Keratinocyte (primary cell): ENCODE results near the gene SYP. TPM values are rescaled to one million over a fixed set of nuclear protein-coding genes. Genes with fewer than 3 reads are reported as not detected.
A peak's percentile ranks its signal among the peaks of the same experiment; 100 is the strongest.

ENCODE experiments used
- DNase-seq: peaks from one replicate; pipeline ENCODE4 v3.0.0-alpha.2; 2011; ENCODE audit warnings: low read depth, missing footprints, low spot score
- FAIRE-seq: peaks from 2 replicates; lab custom pipeline; 2011; peaks lifted over from hg19 to GRCh38; lab: Jason Lieb, UNC
- H2AFZ ChIP-seq: 2 replicates; pipeline ENCODE4 v1.6.0; 2012; ENCODE audit warnings: low read length, control low read depth, inconsistent platforms; ENCODE audit not compliant: control insufficient read depth
- H3K27ac ChIP-seq: 2 replicates; pipeline ENCODE4 v1.5.1; 2011; ENCODE audit warnings: low read length; ENCODE audit not compliant: control insufficient read depth, insufficient read depth
- H3K27me3 ChIP-seq: 3 replicates; pipeline ENCODE4 v1.6.0; 2011; ENCODE audit warnings: low read length; ENCODE audit not compliant: control insufficient read depth, insufficient read depth; ENCODE audit errors: extremely low read depth
- H3K36me3 ChIP-seq, 2 experiments: 2 replicates in 1 of 2; 3 replicates in 1 of 2; pipeline ENCODE4 v1.5.1; 2011; ENCODE audit warnings: low read length in 2 of 2, mild to moderate bottlenecking in 1 of 2; ENCODE audit not compliant: control insufficient read depth in 2 of 2, insufficient read depth in 2 of 2; ENCODE audit errors: extremely low read depth in 1 of 2
- H3K4me1 ChIP-seq: 3 replicates; pipeline ENCODE4 v1.5.1; 2011; ENCODE audit warnings: low read length; ENCODE audit not compliant: control insufficient read depth, insufficient read depth; ENCODE audit errors: extremely low read depth
- H3K4me2 ChIP-seq: 3 replicates; pipeline ENCODE4 v1.6.0; 2011; ENCODE audit warnings: low read depth, low read length; ENCODE audit not compliant: control insufficient read depth, insufficient read depth; ENCODE audit errors: extremely low read depth
- H3K4me3 ChIP-seq, 3 experiments: fragments of 200-600 bp in 1 of 3; sonication (generic) in 1 of 3; 2 replicates in 2 of 3; 3 replicates in 1 of 3; pipeline ENCODE4 v1.5.1; 2011 to 2016; ENCODE audit warnings: low read length in 3 of 3, mild to moderate bottlenecking in 3 of 3, control low read depth in 2 of 3, inconsistent platforms in 1 of 3, low read depth in 1 of 3, mixed read lengths in 1 of 3, mixed run types in 1 of 3, moderate library complexity in 1 of 3; ENCODE audit not compliant: control insufficient read depth in 2 of 3, insufficient read depth in 2 of 3; ENCODE audit errors: extremely low read depth in 1 of 3
- H3K79me2 ChIP-seq: 2 replicates; pipeline ENCODE4 v1.6.0; 2012; ENCODE audit warnings: low read length; ENCODE audit not compliant: control insufficient read depth, insufficient read depth
- H3K9ac ChIP-seq: 3 replicates; pipeline ENCODE4 v1.6.0; 2011; ENCODE audit warnings: low read length; ENCODE audit not compliant: control insufficient read depth, insufficient read depth; ENCODE audit errors: extremely low read depth
- H3K9me1 ChIP-seq: 3 replicates; pipeline ENCODE4 v1.6.0; 2011; ENCODE audit warnings: low read length; ENCODE audit not compliant: control insufficient read depth, insufficient read depth; ENCODE audit errors: extremely low read depth
- H3K9me3 ChIP-seq: 2 replicates; pipeline ENCODE4 v1.5.1; 2012; ENCODE audit warnings: low read depth, low read length; ENCODE audit not compliant: control insufficient read depth
- H4K20me1 ChIP-seq: 3 replicates; pipeline ENCODE4 v1.6.0; 2011; ENCODE audit warnings: low read length; ENCODE audit not compliant: control insufficient read depth, insufficient read depth; ENCODE audit errors: extremely low read depth
- EZH2 ChIP-seq: IDR thresholded peaks from one replicate; pipeline ENCODE4 v1.6.1; 2012; ENCODE audit warnings: inconsistent platforms, mild to moderate bottlenecking, low read length, moderate library complexity
- dilution Hi-C: fragments of 300-500 bp; cut with MboI; formaldehyde crosslinking; loops from one replicate; pipeline ENCODE4 v1.7.0; 2020; ENCODE audit warnings: low sequenced_read_pairs; ENCODE audit not compliant: extremely low pct_ligation_motif_present
- polyA plus RNA-seq, 5 experiments: library from polyadenylated mRNA; depleted of rRNA in 3 of 5; stranded (reverse) in 3 of 5; stranded (forward) in 1 of 5; unstranded in 1 of 5; fragments of >200 nt; gene quantifications; 1 replicate in 1 of 5; 2 replicates in 3 of 5; 3 replicates in 1 of 5; pipeline versions ENCODE4 v1.2.1 to v1.2.3, GENCODE V29; 2011 to 2012; ENCODE audit warnings: missing spikeins in 2 of 5, low read depth in 1 of 5, low replicate concordance in 1 of 5
- TF ChIP-seq, protein P1 (sequence below), 3 experiments: IDR thresholded peaks in 1 of 3; conservative IDR thresholded peaks in 1 of 3; optimal IDR thresholded peaks in 1 of 3; 2 replicates in 2 of 3; 3 replicates in 1 of 3; pipeline versions ENCODE3 to v1.5.1; 2011; ENCODE audit warnings: low read length in 3 of 3, mild to moderate bottlenecking in 3 of 3, moderate library complexity in 2 of 3, control low read depth in 1 of 3, inconsistent platforms in 1 of 3; ENCODE audit not compliant: insufficient read depth in 2 of 3; ENCODE audit errors: extremely low read depth in 1 of 3

The SYP gene
- polyA plus RNA-seq, 1 donor (not counting 4 experiments of a cell fraction or from before 2014, with no cell fraction given), result 0.07 TPM

DNA sequence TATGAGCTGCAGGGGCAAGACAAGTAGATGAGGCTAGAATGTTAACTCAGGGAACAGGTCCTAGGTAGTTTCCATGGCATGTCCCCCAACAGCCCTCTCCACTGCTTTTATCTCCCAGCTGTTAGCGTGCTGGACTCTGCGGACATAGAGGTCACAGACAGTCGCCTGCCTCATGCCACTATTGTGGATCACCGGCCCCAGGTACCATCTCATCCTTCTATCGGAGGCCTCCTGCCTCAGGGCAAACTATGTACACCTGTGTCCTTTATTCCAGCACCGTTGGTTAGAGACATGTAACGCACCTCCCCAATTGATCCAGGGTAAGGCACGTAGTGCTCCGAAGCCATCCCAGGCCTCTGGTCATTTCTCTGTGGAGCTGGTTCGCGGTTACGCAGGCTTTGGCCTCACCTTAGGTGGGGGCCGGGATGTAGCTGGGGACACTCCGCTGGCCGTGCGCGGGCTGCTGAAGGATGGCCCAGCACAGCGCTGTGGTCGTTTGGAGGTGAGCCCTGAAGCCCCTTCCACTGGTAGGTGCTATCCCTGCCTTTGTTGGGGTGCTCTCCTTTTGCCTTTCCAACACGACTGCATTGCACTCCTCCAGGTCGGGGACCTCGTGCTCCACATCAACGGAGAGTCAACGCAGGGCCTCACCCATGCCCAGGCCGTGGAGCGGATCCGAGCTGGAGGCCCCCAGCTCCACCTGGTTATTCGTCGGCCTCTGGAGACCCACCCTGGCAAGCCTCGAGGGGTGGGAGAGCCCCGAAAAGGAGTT lies 35.2 kb downstream of the SYP start:
- Histone ChIP-seq H3K27me3 (no peaks in the 10 kb centered on the region), H2AFZ (no peak overlapping the region), H3K27ac (no peak overlapping the region), H3K79me2 (no peaks in the 10 kb centered on the region), H3K36me3 (no peaks in the 10 kb centered on the region), H3K4me3 (no peak overlapping the region), H4K20me1 (no peaks in the 10 kb centered on the region), H3K4me1 (peaks cover 10% of the 10 kb centered on the region), H3K4me2 (peak overlapping the region; percentile 59), H3K9ac (no peak overlapping the region), H3K9me3 (no peaks in the 10 kb centered on the region), H3K9me1 (no peaks in the 10 kb centered on the region)
- FAIRE-seq, result no peak
- dilution Hi-C loops, result no loop called here
- no peak for DNase-seq
- TF ChIP-seq, protein P1, sequence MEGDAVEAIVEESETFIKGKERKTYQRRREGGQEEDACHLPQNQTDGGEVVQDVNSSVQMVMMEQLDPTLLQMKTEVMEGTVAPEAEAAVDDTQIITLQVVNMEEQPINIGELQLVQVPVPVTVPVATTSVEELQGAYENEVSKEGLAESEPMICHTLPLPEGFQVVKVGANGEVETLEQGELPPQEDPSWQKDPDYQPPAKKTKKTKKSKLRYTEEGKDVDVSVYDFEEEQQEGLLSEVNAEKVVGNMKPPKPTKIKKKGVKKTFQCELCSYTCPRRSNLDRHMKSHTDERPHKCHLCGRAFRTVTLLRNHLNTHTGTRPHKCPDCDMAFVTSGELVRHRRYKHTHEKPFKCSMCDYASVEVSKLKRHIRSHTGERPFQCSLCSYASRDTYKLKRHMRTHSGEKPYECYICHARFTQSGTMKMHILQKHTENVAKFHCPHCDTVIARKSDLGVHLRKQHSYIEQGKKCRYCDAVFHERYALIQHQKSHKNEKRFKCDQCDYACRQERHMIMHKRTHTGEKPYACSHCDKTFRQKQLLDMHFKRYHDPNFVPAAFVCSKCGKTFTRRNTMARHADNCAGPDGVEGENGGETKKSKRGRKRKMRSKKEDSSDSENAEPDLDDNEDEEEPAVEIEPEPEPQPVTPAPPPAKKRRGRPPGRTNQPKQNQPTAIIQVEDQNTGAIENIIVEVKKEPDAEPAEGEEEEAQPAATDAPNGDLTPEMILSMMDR (optimal IDR thresholded peaks at IDR 0.05 in 1 of 3, IDR thresholded peaks at IDR 0.05 in 1 of 3, conservative IDR thresholded peaks at IDR 0.05 in 1 of 3; ENCODE audit: extremely low read depth in 1 of 3, insufficient read depth in 2 of 3, low read length in 3 of 3), result no peak
- no peak for TF ChIP-seq EZH2

GRCh38 chrX:49163555-49164419 lies 36.2 kb downstream of the SYP start:
- H3K4me3 ChIP-seq, result peak overlapping the region in 2 of 3 experiments; percentile 30 to 38
- FAIRE-seq (peak; percentile 73), DNase-seq (no peak)
- TF ChIP-seq EZH2, result no peak
- TF ChIP-seq, protein P1 (optimal IDR thresholded peaks at IDR 0.05 in 1 of 3, IDR thresholded peaks at IDR 0.05 in 1 of 3, conservative IDR thresholded peaks at IDR 0.05 in 1 of 3; ENCODE audit: extremely low read depth in 1 of 3, insufficient read depth in 2 of 3, low read length in 3 of 3), result peak in 1 of 3 experiments; percentile 54
- H3K9ac ChIP-seq, result peak overlapping the region; percentile 62
- H4K20me1 ChIP-seq, result no peaks in the 10 kb centered on the region
- H2AFZ ChIP-seq, result peak overlapping the region; percentile 58
- H3K9me3 ChIP-seq, result no peaks in the 10 kb centered on the region
- H3K79me2 ChIP-seq, result no peaks in the 10 kb centered on the region
- no peaks in the 10 kb centered on the region for H3K27me3 ChIP-seq
- H3K36me3 ChIP-seq, result no peaks in the 10 kb centered on the region
- peak overlapping the region; percentile 51 for H3K4me2 ChIP-seq
- dilution Hi-C loops, result no loop called here
- H3K27ac ChIP-seq, result peak overlapping the region; percentile 77
- peaks cover 10% of the 10 kb centered on the region for H3K4me1 ChIP-seq
- H3K9me1 ChIP-seq, result no peaks in the 10 kb centered on the region
